ENCODE results near the gene PHOSPHO1. TPM values are rescaled to one million over a fixed set of nuclear protein-coding genes. Genes with fewer than 3 reads are reported as not detected.

Gene PHOSPHO1
- total RNA-seq, result not detected in 2 replicates

GRCh38 chr17:49230636-49231562 lies at the start of gene PHOSPHO1:
Gene PHOSPHO1 (minus strand): TSS chr17:49230787. CDS start chr17:49226691, 4,096 bp downstream.

GRCh38 chr17:49210158-49211029 lies 20.2 kb downstream of the PHOSPHO1 start, which contains the start of the genes ABI3 and GNGT2:
Gene ABI3 (plus strand): TSS chr17:49210707. CDS start chr17:49210725, 18 bp downstream.
Gene GNGT2 (minus strand): TSS chr17:49210574. CDS start chr17:49207422, 3,152 bp downstream.

Other genes starting within 250 kb of the PHOSPHO1 start
- under 0.01 and 0.07 TPM in 2 replicates for gene IGF2BP1, start 233.4 kb downstream of the PHOSPHO1 start, total RNA-seq
- 7.9 and 11.5 TPM in 2 replicates for gene B4GALNT2, start 98.0 kb downstream of the PHOSPHO1 start, total RNA-seq
- not detected in 2 replicates for gene GNGT2, start 20.2 kb downstream of the PHOSPHO1 start, total RNA-seq
- gene ABI3, start 20.1 kb downstream of the PHOSPHO1 start, total RNA-seq, result 0.14 TPM in 1 of 2 replicates, not detected in the other
- gene ZNF652, start 131.5 kb upstream of the PHOSPHO1 start, total RNA-seq, result 7.2 and 14.9 TPM in 2 replicates
- gene PHB1, start 184.1 kb upstream of the PHOSPHO1 start, total RNA-seq, result 127 and 132 TPM in 2 replicates

Measured in nasal cavity respiratory epithelium epithelial cell of viscerocranial mucosa (primary cell).